H1 (cell line): ENCODE results near the gene SPINK7. TPM values are rescaled to one million over a fixed set of nuclear protein-coding genes. Genes with fewer than 3 reads are reported as not detected.

Source experiments
- CTCF ChIA-PET: fragments of 300-600 bp; sonication (Branson Sonifier 250); formaldehyde crosslinking; loops from one replicate; lab custom pipeline; 2021; ENCODE audit not compliant: partially characterized antibody; lab: Charles Lee
- POLR2A ChIA-PET: fragments of 300-600 bp; sonication (Branson Sonifier 250); formaldehyde crosslinking; loops from one replicate; lab custom pipeline; 2021; ENCODE audit warnings: inconsistent platforms; ENCODE audit not compliant: partially characterized antibody; lab: Charles Lee
- DNase-seq, 2 experiments: peaks; one replicate each; pipeline versions ENCODE4 v3.0.0 to v3.0.0-alpha.2; 2010 to 2022; ENCODE audit warnings: low spot score in 2 of 2, low read depth in 1 of 2, mixed read lengths in 1 of 2
- FAIRE-seq: peaks from 2 replicates; lab custom pipeline; 2011; peaks lifted over from hg19 to GRCh38; lab: Jason Lieb, UNC
- H2AFZ ChIP-seq: 2 replicates; pipeline ENCODE4 v1.8.1; 2012; ENCODE audit warnings: low read length, inconsistent platforms
- H2AK5ac ChIP-seq: 2 replicates; pipeline ENCODE4 v1.6.1; 2013; ENCODE audit warnings: low read depth, low read length
- H2BK120ac ChIP-seq: replicated peaks from 2 replicates; pipeline ENCODE3; 2013; ENCODE audit warnings: low read depth, low read length, inconsistent platforms
- H2BK12ac ChIP-seq: 2 replicates; pipeline ENCODE4 v1.6.1; 2013; ENCODE audit warnings: low read depth, low read length
- H2BK15ac ChIP-seq: 2 replicates; pipeline ENCODE4 v1.6.1; 2013; ENCODE audit warnings: low read length
- H2BK20ac ChIP-seq: 2 replicates; pipeline ENCODE4 v1.6.1; 2013; ENCODE audit warnings: low read length
- H2BK5ac ChIP-seq: 2 replicates; pipeline ENCODE4 v1.6.1; 2013; ENCODE audit warnings: low read depth, low read length
- H3K14ac ChIP-seq: 2 replicates; pipeline ENCODE4 v1.6.1; 2013; ENCODE audit warnings: inconsistent platforms; ENCODE audit not compliant: insufficient read length
- H3K18ac ChIP-seq: 2 replicates; pipeline ENCODE4 v1.6.1; 2013; ENCODE audit warnings: low read length; ENCODE audit errors: extremely low read depth
- H3K23ac ChIP-seq: 2 replicates; pipeline ENCODE4 v1.6.1; 2013; ENCODE audit warnings: inconsistent platforms; ENCODE audit not compliant: insufficient read length
- H3K23me2 ChIP-seq: 2 replicates; pipeline ENCODE4 v1.6.1; 2013; ENCODE audit warnings: low read depth, low read length
- H3K27ac ChIP-seq: 2 replicates; pipeline ENCODE4 v1.6.1; 2011; ENCODE audit warnings: low read depth, low read length, inconsistent platforms
- H3K27me3 ChIP-seq, 4 experiments: replicated peaks in 1 of 4; 1 replicate in 1 of 4; 2 replicates in 3 of 4; pipeline versions ENCODE4 v1.6.1 to v1.8.1; 2011 to 2013; ENCODE audit warnings: low read length in 3 of 4, mild to moderate bottlenecking in 3 of 4, inconsistent platforms in 2 of 4, mixed read lengths in 2 of 4, moderate library complexity in 1 of 4; ENCODE audit not compliant: control insufficient read depth in 3 of 4, insufficient read depth in 3 of 4; ENCODE audit errors: extremely low read depth in 1 of 4
- H3K36me3 ChIP-seq, 4 experiments: 2 replicates each; pipeline versions ENCODE4 v1.6.1 to v1.8.1; 2011 to 2013; ENCODE audit warnings: mild to moderate bottlenecking in 4 of 4, low read length in 3 of 4, moderate library complexity in 2 of 4, control low read depth in 1 of 4, inconsistent platforms in 1 of 4; ENCODE audit not compliant: insufficient read depth in 4 of 4, control insufficient read depth in 2 of 4
- H3K4ac ChIP-seq: replicated peaks from 2 replicates; pipeline ENCODE3; 2013; ENCODE audit warnings: low read length, low read depth, mixed read lengths, inconsistent platforms; ENCODE audit not compliant: insufficient read length
- H3K4me1 ChIP-seq, 4 experiments: replicated peaks in 1 of 4; 1 replicate in 1 of 4; 2 replicates in 3 of 4; pipeline versions ENCODE4 v1.6.1 to v1.8.1; 2011 to 2013; ENCODE audit warnings: low read length in 3 of 4, inconsistent platforms in 2 of 4, mixed read lengths in 1 of 4; ENCODE audit not compliant: insufficient read depth in 4 of 4, control insufficient read depth in 3 of 4
- H3K4me2 ChIP-seq, 2 experiments: 2 replicates each; pipeline versions ENCODE4 v1.6.1 to v1.8.1; 2011 to 2013; ENCODE audit warnings: low read depth in 2 of 2, low read length in 2 of 2, control low read depth in 1 of 2, inconsistent platforms in 1 of 2, mild to moderate bottlenecking in 1 of 2; ENCODE audit not compliant: insufficient read depth in 1 of 2
- H3K4me3 ChIP-seq, 4 experiments: fragments of 200-600, 300-600 bp in 1 of 4; sonication (generic), shearing (Covaris generic), sonication (Bioruptor Twin) in 1 of 4; 2 replicates each; pipeline versions ENCODE4 v1.5.1 to v1.8.1; 2011 to 2016; ENCODE audit warnings: low read length in 4 of 4, low read depth in 3 of 4, control low read depth in 2 of 4, inconsistent platforms in 2 of 4, mild to moderate bottlenecking in 2 of 4, mixed read lengths in 1 of 4, moderate library complexity in 1 of 4; ENCODE audit not compliant: insufficient read depth in 2 of 4; ENCODE audit errors: extremely low read depth in 1 of 4
- H3K56ac ChIP-seq: replicated peaks from 2 replicates; pipeline ENCODE3; 2013; ENCODE audit warnings: low read depth, mild to moderate bottlenecking, mixed read lengths, low read length, inconsistent platforms; ENCODE audit not compliant: insufficient read length
- H3K79me1 ChIP-seq: 2 replicates; pipeline ENCODE4 v1.6.1; 2013; ENCODE audit warnings: low read depth, low read length, control low read depth
- H3K79me2 ChIP-seq, 2 experiments: 2 replicates each; pipeline versions ENCODE4 v1.6.1 to v1.8.1; 2012 to 2013; ENCODE audit warnings: low read length in 2 of 2, mild to moderate bottlenecking in 2 of 2, inconsistent platforms in 1 of 2; ENCODE audit not compliant: insufficient read depth in 2 of 2, control insufficient read depth in 1 of 2
- H3K9ac ChIP-seq, 4 experiments: replicated peaks in 1 of 4; 1 replicate in 1 of 4; 2 replicates in 3 of 4; pipeline versions ENCODE4 v1.6.1 to v1.8.1; 2011 to 2013; ENCODE audit warnings: low read depth in 3 of 4, low read length in 3 of 4, control low read depth in 2 of 4, mild to moderate bottlenecking in 2 of 4, moderate library complexity in 2 of 4, inconsistent platforms in 1 of 4; ENCODE audit errors: extremely low read depth in 1 of 4
- H3K9me3 ChIP-seq, 2 experiments: 2 replicates each; pipeline versions ENCODE4 v1.6.1 to v1.8.1; 2012 to 2013; ENCODE audit warnings: mild to moderate bottlenecking in 2 of 2, moderate library complexity in 2 of 2, control low read depth in 1 of 2, inconsistent platforms in 1 of 2, low read depth in 1 of 2, low read length in 1 of 2, mixed read lengths in 1 of 2; ENCODE audit not compliant: insufficient read depth in 2 of 2
- H4K20me1 ChIP-seq, 2 experiments: replicated peaks in 1 of 2; 2 replicates each; pipeline versions ENCODE3 to v1.8.1; 2011 to 2013; ENCODE audit warnings: inconsistent platforms in 2 of 2, low read length in 2 of 2, mild to moderate bottlenecking in 1 of 2; ENCODE audit not compliant: insufficient read depth in 2 of 2, control insufficient read depth in 1 of 2
- H4K5ac ChIP-seq: 2 replicates; pipeline ENCODE4 v1.6.1; 2013; ENCODE audit warnings: low read length, low read depth, mixed read lengths, inconsistent platforms; ENCODE audit not compliant: insufficient read length
- H4K8ac ChIP-seq: 2 replicates; pipeline ENCODE4 v1.8.0; 2013; ENCODE audit warnings: mild to moderate bottlenecking, moderate library complexity, low read length, inconsistent platforms; ENCODE audit not compliant: insufficient read depth; ENCODE audit errors: extremely low read depth
- H4K91ac ChIP-seq: replicated peaks from 2 replicates; pipeline ENCODE3; 2013; ENCODE audit warnings: low read length, mixed read lengths, inconsistent platforms; ENCODE audit not compliant: insufficient read length
- E2F6 ChIP-seq: IDR thresholded peaks from 2 replicates; pipeline ENCODE4 v1.6.1; 2012; ENCODE audit warnings: inconsistent platforms
- RBBP5 ChIP-seq: IDR thresholded peaks from 2 replicates; pipeline ENCODE4 v1.7.1; 2012; ENCODE audit warnings: low read depth, mild to moderate bottlenecking, inconsistent platforms, low read length, moderate library complexity, borderline replicate concordance
- SP4 ChIP-seq: IDR thresholded peaks from 2 replicates; pipeline ENCODE4 v1.6.1; 2012; ENCODE audit warnings: low read length, inconsistent platforms
- WGBS, 2 experiments: shearing (Covaris generic) in 1 of 2; methylation state at CpG; one replicate each; pipeline versions ENCODE4 v1.1.6 to v1.1.7; 2013 to 2015; ENCODE audit warnings: low lambda C conversion rate in 2 of 2, mixed read lengths in 2 of 2, inconsistent platforms in 1 of 2, low coverage in 1 of 2, missing lambda C conversion rate in 1 of 2; ENCODE audit not compliant: insufficient replicate concordance in 2 of 2, insufficient coverage in 1 of 2, insufficient read length in 1 of 2; ENCODE audit errors: extremely low coverage in 1 of 2, missing lambda C conversion rate in 1 of 2; 5-methylcytosine and 5-hydroxymethylcytosine counted together
- polyA plus RNA-seq, 7 experiments: library from polyadenylated mRNA; depleted of rRNA in 3 of 7; stranded (reverse) in 5 of 7; unstranded in 2 of 7; fragments of >200 nt in 5 of 7; fragments of 200-250 nt in 2 of 7; gene quantifications; 1 replicate in 5 of 7; 2 replicates in 1 of 7; 4 replicates in 1 of 7; pipeline versions ENCODE4 v1.2.1 to v1.2.3, GENCODE V29; 2011 to 2013; ENCODE audit warnings: missing spikeins in 2 of 7, mixed read lengths in 2 of 7
- total RNA-seq: library from RNA; stranded (reverse); fragmentation: NEBNext Ultra II Directional; extraction: Animal tissue kit (Norgen Biotek cat#: 25700); gene quantifications from 2 replicates; pipeline ENCODE4 v1.2.1, GENCODE V29; 2021

SPINK7 gene
- total and polyA plus RNA-seq, 2 of the 8 experiments (the other 6 are each of a cell fraction or from before 2014, with no cell fraction given): not detected

GRCh38 chr5:148333262-148333849, 21.1 kb downstream of the SPINK7 start:
- Histone ChIP-seq H3K79me2 (no peaks in the 10 kb centered on the region), H4K8ac (no peak overlapping the region), H3K14ac (no peak overlapping the region), H2BK5ac (no peak overlapping the region), H3K9me3 (peaks cover 4 to 5% of the 10 kb centered on the region in 2 experiments; a peak in 3 of 4 replicates), H3K4me2 (no peak overlapping the region), H3K4me3 (no peak overlapping the region), H4K20me1 (no peaks in the 10 kb centered on the region), H2AK5ac (no peak overlapping the region), H2BK15ac (no peak overlapping the region), H2BK20ac (no peak overlapping the region), H3K79me1 (no peaks in the 10 kb centered on the region), H3K23ac (no peak overlapping the region), H4K91ac (no peak overlapping the region), H2AFZ (no peak overlapping the region), H3K9ac (no peak overlapping the region), H2BK120ac (no peak overlapping the region), H3K4me1 (no peaks in the 10 kb centered on the region), H2BK12ac (no peak overlapping the region), H3K56ac (no peak overlapping the region), H3K18ac (no peak overlapping the region), H3K23me2 (no peaks in the 10 kb centered on the region), H3K27ac (no peak overlapping the region), H3K27me3 (no peaks in the 10 kb centered on the region), H3K36me3 (no peaks in the 10 kb centered on the region), H3K4ac (no peak overlapping the region), H4K5ac (no peak overlapping the region)
- DNase-seq (no peak), FAIRE-seq (no peak)
- CTCF ChIA-PET: no interaction called here
- WGBS, 2 experiments: 78% methylated on average over 4 of the region's 4 CpGs; no CpG with 5 or more reads in 1 of the 2 experiments
- POLR2A ChIA-PET: no interaction called here
- TF ChIP-seq RBBP5: no peak
- TF ChIP-seq E2F6: no peak
- TF ChIP-seq SP4: no peak
